Vagina (tissue), 2 donors: Measurements from ENCODE around the gene ITSN1.

Source experiments
- CTCF ChIP-seq, 3 experiments: fragments of 450-650 bp in 2 of 3; fragments of 200-600 bp in 1 of 3; sonication (generic) in 1 of 3; IDR thresholded peaks; one replicate each; pipeline ENCODE4 v1.5.1; 2017 to 2019; ENCODE audit warnings: antibody characterized with exemption in 3 of 3, mild to moderate bottlenecking in 2 of 3, moderate library complexity in 2 of 3
- POLR2A ChIP-seq, 2 donors: fragments of 450-650 bp; IDR thresholded peaks; one replicate each; pipeline ENCODE4 v1.6.1; 2017; ENCODE audit warnings: antibody characterized with exemption in 2 of 2, mild to moderate bottlenecking in 2 of 2, moderate library complexity in 2 of 2
- POLR2AphosphoS5 ChIP-seq, 2 donors: sonication (generic); formaldehyde crosslinking; IDR thresholded peaks; one replicate each; pipeline ENCODE4 v1.9.0; 2017; ENCODE audit warnings: antibody characterized with exemption in 2 of 2, mild to moderate bottlenecking in 2 of 2, low read depth in 1 of 2; ENCODE audit not compliant: insufficient read depth in 1 of 2

GRCh38 chr21:33739701-33740100, 97.4 kb downstream of the ITSN1 start:
- TF ChIP-seq CTCF (IDR thresholded peaks at IDR 0.05) (no peak), POLR2A (IDR thresholded peaks at IDR 0.05) (no peak), POLR2AphosphoS5 (IDR thresholded peaks at IDR 0.05; ENCODE audit: insufficient read depth in 1 of 2, low read depth in 1 of 2) (no peak)
